WI38 (cell line): Measurements from ENCODE around the gene WNT3A.

ENCODE experiments used
- H3K4me3 ChIP-seq: 2 replicates; pipeline ENCODE4 v1.5.1; 2011; ENCODE audit warnings: low read depth, mild to moderate bottlenecking, control low read depth, low read length
- TF ChIP-seq, protein P1 (sequence below): IDR thresholded peaks from 2 replicates; pipeline ENCODE4 v1.5.1; 2012; ENCODE audit warnings: low read depth, mild to moderate bottlenecking, control low read depth, low read length

Gene WNT3A

DNA sequence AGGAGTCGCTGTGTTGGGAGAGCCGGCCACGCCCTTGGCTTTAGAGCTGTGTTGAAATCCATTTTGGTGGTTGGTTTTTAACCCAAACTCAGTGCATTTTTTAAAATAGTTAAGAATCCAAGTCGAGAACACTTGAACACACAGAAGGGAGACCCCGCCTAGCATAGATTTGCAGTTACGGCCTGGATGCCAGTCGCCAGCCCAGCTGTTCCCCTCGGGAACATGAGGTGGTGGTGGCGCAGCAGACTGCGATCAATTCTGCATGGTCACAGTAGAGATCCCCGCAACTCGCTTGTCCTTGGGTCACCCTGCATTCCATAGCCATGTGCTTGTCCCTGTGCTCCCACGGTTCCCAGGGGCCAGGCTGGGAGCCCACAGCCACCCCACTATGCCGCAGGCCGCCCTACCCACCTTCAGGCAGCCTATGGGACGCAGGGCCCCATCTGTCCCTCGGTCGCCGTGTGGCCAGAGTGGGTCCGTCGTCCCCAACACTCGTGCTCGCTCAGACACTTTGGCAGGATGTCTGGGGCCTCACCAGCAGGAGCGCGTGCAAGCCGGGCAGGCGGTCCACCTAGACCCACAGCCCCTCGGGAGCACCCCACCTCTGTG is 91.6 kb downstream of the WNT3A start:
- H3K4me3 ChIP-seq, result no peak overlapping the region
- TF ChIP-seq, protein P1, sequence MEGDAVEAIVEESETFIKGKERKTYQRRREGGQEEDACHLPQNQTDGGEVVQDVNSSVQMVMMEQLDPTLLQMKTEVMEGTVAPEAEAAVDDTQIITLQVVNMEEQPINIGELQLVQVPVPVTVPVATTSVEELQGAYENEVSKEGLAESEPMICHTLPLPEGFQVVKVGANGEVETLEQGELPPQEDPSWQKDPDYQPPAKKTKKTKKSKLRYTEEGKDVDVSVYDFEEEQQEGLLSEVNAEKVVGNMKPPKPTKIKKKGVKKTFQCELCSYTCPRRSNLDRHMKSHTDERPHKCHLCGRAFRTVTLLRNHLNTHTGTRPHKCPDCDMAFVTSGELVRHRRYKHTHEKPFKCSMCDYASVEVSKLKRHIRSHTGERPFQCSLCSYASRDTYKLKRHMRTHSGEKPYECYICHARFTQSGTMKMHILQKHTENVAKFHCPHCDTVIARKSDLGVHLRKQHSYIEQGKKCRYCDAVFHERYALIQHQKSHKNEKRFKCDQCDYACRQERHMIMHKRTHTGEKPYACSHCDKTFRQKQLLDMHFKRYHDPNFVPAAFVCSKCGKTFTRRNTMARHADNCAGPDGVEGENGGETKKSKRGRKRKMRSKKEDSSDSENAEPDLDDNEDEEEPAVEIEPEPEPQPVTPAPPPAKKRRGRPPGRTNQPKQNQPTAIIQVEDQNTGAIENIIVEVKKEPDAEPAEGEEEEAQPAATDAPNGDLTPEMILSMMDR, result no peak

DNA sequence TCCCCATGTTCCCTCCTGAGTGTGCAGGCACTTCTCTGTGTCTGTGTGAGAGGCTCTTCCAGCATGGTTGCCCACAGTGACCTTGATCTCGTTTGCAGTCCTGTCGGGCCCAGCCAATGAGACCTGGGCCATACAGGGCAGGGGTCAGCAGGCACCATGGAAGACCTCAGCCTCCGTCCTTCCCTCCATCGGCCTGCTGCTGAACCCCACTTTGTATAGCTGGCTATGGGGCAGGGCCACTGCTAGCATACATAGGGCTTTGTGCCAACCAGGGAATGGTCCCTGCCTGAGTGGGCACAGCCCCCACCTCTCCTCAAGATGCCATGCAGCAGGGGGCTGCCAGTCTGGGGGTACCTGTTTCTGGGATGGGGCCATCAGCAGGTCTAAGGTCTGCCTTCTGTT is 92.5 kb downstream of the WNT3A start:
- TF ChIP-seq, protein P1, result no peak
- no peak overlapping the region for H3K4me3 ChIP-seq

DNA sequence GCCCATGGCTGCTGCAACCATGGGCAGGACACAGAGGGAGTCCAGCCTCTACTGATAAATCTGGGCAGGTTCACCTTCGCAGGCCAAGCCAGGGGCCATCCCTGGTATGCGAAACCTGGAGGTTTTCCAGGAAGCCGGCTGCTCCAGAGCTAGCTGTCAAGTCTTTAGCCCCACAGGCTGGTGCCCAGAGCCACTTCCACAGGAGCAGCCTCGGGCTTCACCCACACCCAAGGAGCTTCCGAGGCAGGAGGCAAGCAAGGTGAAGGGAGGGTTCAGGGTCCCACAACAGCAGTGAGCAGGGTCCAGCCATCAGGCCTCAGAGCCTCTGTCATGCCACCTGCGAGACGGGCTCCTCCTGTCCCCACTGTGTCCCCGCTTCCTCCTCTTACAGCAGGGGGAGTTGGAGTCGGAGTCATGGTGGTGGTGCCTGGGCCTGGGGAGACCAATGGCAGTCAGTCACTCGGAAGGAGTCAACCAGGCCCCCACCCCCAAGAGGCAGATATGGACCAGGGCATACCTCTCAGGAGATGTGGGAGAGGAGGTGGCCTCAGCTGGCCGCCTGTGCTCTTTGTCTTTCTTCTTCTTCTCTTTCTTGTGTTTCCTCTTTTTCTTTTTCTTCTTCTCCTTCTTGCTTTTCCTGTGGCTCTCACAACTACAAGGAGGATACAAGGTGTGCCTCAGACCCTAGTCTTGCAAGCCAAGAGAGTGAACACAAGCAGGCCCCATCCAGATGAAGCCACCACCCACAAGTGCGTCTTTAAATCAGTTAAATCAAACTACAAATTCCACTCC is 94.2 kb downstream of the WNT3A start:
- H3K4me3 ChIP-seq, result no peak overlapping the region
- TF ChIP-seq, protein P1, result no peak

GRCh38 chr1:228101614-228101993 is 94.8 kb downstream of the WNT3A start:
- TF ChIP-seq, protein P1, result no peak

GRCh38 chr1:228101994-228102790 is 95.4 kb downstream of the WNT3A start:
- peak overlapping the region; percentile 82 for H3K4me3 ChIP-seq
- TF ChIP-seq, protein P1, result no peak

More at GRCh38 chr1:228101614-228101993, 94.8 kb downstream of the WNT3A start:
- H3K4me3 ChIP-seq, result peak overlapping the region; percentile 82

DNA sequence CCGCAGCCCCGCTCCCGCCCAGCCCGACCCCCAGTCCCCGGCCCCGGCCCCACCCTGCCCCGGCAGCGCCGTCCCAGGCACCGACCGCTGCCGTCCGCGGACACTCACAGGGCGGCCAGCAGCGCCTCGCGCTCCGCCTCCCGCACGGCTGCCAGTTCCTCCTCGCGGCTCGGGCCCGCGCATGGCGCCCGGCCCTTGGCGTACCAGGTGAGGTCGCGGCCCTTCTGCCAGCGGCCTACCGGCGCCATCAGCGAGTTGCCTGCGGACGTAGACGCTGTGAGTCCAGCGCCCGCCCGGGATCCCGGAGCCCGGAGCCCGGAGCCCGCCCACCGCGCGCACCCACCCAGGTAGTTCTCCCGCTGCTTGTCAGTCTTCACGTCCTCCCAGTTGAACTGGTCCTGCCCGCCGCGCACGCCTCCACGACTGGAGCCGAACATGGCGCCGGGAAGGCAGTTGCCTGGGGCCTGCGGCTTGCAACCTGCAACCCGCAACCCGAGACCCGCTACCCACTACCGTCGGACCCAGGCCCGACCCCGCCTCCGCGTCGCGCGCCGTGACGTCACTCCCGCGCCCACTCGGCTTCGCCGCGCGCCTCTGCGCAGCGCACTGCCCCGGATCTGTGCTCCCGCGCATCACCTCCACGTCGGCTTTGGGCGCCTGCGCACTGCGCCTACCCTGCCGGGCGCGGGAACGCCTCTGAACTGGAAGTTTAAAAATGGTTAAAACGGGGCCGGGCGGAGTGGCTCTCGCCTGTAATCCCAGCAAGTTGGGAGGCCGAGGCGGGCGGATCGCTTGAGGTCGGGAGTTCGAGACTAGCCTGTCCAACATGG is 96.2 kb downstream of the WNT3A start, which contains the start of gene C1orf35:
C1orf35 (minus strand) TSS at position 535 of the 830 bp plus-strand sequence; CDS start at position 437, 98 bp downstream.
- peak within 1 kb of the TSS; percentile 82 for H3K4me3 ChIP-seq
- TF ChIP-seq, protein P1, result no peak
